Measurements from ENCODE around the gene SERPINA5. TPM values are rescaled to one million over a fixed set of nuclear protein-coding genes. Genes with fewer than 3 reads are reported as not detected.

SERPINA5 gene
- total RNA-seq, 1 donor from 2014 or later = 1.9 TPM

- no peaks in the 10 kb centered on the region for H3K27me3 ChIP-seq (ENCODE audit: control insufficient read depth, insufficient read depth, low read length)
- H3K4me3 ChIP-seq (ENCODE audit: low read depth, low read length) = no peak overlapping the region
- DNase-seq (ENCODE audit: low read depth) = no peak
- TF ChIP-seq, protein P1, sequence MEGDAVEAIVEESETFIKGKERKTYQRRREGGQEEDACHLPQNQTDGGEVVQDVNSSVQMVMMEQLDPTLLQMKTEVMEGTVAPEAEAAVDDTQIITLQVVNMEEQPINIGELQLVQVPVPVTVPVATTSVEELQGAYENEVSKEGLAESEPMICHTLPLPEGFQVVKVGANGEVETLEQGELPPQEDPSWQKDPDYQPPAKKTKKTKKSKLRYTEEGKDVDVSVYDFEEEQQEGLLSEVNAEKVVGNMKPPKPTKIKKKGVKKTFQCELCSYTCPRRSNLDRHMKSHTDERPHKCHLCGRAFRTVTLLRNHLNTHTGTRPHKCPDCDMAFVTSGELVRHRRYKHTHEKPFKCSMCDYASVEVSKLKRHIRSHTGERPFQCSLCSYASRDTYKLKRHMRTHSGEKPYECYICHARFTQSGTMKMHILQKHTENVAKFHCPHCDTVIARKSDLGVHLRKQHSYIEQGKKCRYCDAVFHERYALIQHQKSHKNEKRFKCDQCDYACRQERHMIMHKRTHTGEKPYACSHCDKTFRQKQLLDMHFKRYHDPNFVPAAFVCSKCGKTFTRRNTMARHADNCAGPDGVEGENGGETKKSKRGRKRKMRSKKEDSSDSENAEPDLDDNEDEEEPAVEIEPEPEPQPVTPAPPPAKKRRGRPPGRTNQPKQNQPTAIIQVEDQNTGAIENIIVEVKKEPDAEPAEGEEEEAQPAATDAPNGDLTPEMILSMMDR (IDR thresholded peaks at IDR 0.05; ENCODE audit: insufficient read depth, low read length, poor library complexity, severe bottlenecking) = no peak
- H3K36me3 ChIP-seq (ENCODE audit: control insufficient read depth, insufficient read depth, low read length) = no peaks in the 10 kb centered on the region
Measured at GRCh38 chr14:94562022-94562421, 19.2 kb upstream of the SERPINA5 start.

GRCh38 chr14:94562941-94563883 lies 18.0 kb upstream of the SERPINA5 start:
- Histone ChIP-seq H3K27me3 (ENCODE audit: control insufficient read depth, insufficient read depth, low read length) (no peaks in the 10 kb centered on the region), H3K4me3 (ENCODE audit: low read depth, low read length) (no peak overlapping the region), H3K36me3 (ENCODE audit: control insufficient read depth, insufficient read depth, low read length) (no peaks in the 10 kb centered on the region)
- DNase-seq (ENCODE audit: low read depth) = no peak
- TF ChIP-seq, protein P1 (IDR thresholded peaks at IDR 0.05; ENCODE audit: insufficient read depth, low read length, poor library complexity, severe bottlenecking) = no peak

GRCh38 chr14:94564381-94564780 lies 16.8 kb upstream of the SERPINA5 start:
- TF ChIP-seq, protein P1 (IDR thresholded peaks at IDR 0.05; ENCODE audit: insufficient read depth, low read length, poor library complexity, severe bottlenecking) = no peak

GRCh38 chr14:94568186-94568585 lies 13.0 kb upstream of the SERPINA5 start:
- H3K27me3 ChIP-seq (ENCODE audit: control insufficient read depth, insufficient read depth, low read length) = no peaks in the 10 kb centered on the region
- TF ChIP-seq, protein P1 (IDR thresholded peaks at IDR 0.05; ENCODE audit: insufficient read depth, low read length, poor library complexity, severe bottlenecking) = no peak
- H3K4me3 ChIP-seq (ENCODE audit: low read depth, low read length) = no peak overlapping the region
- H3K36me3 ChIP-seq (ENCODE audit: control insufficient read depth, insufficient read depth, low read length) = no peaks in the 10 kb centered on the region
- DNase-seq (ENCODE audit: low read depth) = no peak

More at GRCh38 chr14:94564381-94564780, 16.8 kb upstream of the SERPINA5 start:
- Histone ChIP-seq H3K27me3 (ENCODE audit: control insufficient read depth, insufficient read depth, low read length) (no peaks in the 10 kb centered on the region), H3K36me3 (ENCODE audit: control insufficient read depth, insufficient read depth, low read length) (no peaks in the 10 kb centered on the region), H3K4me3 (ENCODE audit: low read depth, low read length) (no peak overlapping the region)
- no peak for DNase-seq (ENCODE audit: low read depth)

DNA sequence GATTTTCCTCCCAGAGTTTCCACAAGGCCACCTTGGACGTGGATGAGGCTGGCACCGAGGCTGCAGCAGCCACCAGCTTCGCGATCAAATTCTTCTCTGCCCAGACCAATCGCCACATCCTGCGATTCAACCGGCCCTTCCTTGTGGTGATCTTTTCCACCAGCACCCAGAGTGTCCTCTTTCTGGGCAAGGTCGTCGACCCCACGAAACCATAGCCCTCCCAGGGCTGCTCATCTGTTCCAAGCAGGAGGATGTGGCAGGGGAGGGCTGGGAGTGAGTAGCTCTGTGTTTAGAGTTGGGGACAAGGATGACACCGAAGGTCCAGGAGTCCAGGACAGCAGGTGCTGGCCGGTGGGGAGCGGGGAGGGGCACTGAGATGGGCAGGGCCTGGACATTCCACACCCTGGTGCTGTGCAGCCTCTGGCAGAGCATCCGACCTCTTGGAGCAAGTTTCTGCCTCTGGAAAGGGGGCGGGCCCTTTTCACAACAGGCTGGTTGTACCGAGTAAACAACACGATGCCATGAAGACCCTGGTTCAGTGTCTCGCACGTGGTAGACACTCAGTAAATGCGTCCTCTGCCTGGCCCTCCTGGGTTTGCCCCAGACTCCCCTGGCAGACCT lies 11.7 kb upstream of the SERPINA5 start:
- no peaks in the 10 kb centered on the region for H3K36me3 ChIP-seq (ENCODE audit: control insufficient read depth, insufficient read depth, low read length)

More for the DNA sequence above, 11.7 kb upstream of the SERPINA5 start:
- no peak for DNase-seq (ENCODE audit: low read depth)
- no peaks in the 10 kb centered on the region for H3K27me3 ChIP-seq (ENCODE audit: control insufficient read depth, insufficient read depth, low read length)
- H3K4me3 ChIP-seq (ENCODE audit: low read depth, low read length) = no peak overlapping the region
- TF ChIP-seq, protein P1 (IDR thresholded peaks at IDR 0.05; ENCODE audit: insufficient read depth, low read length, poor library complexity, severe bottlenecking) = no peak

Measured in kidney epithelial cell (primary cell).